GM19372 (cell line): ENCODE results near the gene ANKRD35.
A peak's percentile ranks its signal among the peaks of the same experiment; 100 is the strongest.
"Not testable (repeated sequence)": the region's sequence is repeated elsewhere in the genome, so short reads cannot be mapped to it uniquely, and the experiment has no call there.

Experiments used
- ATAC-seq: cut with Tn5 transposase; IDR thresholded peaks from one replicate; pipeline ENCODE4 v1.9.1; 2021; ENCODE audit warnings: mild to moderate bottlenecking, low read depth, moderate library complexity; ENCODE audit not compliant: unreplicated experiment

The ANKRD35 gene

DNA sequence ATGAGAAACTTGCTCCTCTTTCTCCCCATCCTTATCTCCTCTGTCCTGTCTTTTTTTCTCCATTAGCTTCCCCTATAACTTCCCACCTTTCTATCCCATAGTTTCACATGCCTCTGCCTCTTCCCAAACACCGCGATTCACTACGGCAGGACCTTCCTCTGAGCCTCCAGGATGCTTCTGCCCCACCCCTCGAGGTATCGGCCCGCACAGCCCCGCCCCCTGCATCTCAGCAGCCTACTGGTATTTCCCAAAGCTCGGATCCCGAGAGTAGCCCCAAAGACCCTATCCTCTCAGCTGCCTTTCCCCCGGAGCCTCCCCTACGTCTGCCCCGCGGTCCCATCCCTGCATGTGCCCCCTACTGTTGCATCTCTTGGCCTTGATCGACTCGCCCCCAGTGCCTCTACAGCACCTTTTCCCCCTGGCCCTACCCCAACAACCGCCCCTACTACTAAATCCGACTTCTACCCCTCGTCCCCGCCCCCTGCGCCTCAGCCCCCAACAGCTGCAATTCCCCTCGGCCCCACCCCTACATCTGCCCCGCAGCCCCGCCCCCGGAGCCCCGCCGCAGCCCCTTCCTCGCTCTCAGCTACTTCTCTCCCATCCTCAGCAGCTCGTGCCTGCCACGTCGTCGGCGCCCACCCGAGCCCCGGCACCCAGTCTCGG, 27.3 kb downstream of the ANKRD35 start:
- peak; percentile 22 for ATAC-seq

DNA sequence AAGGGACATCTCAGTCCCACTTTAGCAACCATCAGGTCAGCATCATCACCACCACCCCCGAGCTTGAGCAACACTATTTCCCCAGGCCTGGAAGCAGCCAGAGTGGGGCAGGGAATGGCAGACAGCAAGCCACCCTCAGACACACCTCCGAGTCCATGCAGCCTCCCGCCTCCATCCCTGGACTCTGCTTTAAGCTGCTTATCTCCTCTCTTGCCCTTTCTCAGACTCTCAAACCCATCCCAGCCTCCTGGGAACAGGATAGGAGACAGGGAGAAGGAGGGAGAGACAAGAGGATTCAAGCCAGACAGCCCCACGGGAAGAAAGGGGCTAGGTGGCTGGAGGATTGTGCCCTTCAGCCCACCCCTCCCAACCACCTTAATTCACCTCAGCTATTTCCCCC, 28.5 kb downstream of the ANKRD35 start:
- no peak for ATAC-seq

DNA sequence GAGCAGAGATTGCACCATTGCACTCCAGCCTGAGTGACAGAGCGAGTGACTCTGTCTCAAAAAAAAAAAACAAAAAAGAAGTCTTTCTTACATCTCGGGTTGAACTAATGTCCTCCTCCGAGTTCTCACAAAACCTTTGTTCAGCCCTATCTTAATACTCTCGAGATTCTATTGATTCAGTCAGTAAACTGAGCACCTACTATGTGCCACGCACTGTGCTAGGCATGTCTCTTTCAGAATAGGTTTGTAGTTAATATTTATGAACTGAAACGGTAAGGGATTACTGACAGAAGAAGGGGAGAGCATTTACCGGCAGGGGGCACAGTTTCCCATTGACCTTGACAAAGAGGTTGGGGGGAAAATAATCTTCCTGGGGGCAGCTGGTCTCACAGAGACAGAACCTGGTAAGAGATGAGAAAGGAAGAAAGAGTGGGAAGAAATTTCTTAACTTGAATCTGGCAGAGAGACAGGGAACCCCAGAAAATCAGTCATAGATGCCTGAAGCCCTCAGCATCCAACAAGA, 30.2 kb downstream of the ANKRD35 start:
- no peak for ATAC-seq

DNA sequence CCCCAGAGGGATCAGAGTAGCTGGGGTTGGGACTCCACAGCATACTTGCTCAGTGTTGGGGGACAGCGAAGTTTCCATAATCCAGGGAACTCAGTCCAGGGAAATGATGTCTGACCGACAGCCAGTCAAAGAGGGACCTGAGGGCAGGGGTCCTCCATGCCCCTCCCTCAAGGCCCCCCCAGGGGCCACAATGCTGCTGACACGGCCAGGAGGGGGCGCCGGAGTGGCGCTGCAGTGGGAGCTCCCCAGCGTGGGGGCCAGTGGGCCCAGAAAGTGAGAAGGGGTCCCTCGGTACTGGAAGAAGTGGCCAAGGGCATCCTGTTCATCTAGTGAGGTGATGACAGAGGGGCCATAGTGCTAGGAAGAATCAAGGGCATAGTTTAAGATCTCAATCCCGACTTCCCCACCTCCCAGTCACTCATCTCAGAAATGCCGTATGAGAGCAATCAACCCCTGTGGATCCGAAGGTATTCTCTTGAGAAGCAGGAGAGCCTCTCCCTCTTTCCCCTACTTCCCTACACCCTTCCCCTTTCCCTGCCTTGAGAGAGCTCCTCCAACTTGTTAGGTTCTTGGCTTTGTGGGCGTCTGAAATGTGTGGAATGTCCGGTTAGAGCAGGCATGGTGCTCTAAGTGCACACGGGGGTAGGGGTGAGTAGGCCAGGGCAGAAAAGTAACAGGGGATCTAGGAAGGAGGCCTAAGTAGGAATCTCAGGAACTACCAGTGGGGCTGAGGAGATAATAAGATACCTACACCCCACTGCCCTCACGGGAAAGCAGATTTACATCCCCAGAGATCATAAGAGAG, 36.1 kb downstream of the ANKRD35 start:
- ATAC-seq: no peak

DNA sequence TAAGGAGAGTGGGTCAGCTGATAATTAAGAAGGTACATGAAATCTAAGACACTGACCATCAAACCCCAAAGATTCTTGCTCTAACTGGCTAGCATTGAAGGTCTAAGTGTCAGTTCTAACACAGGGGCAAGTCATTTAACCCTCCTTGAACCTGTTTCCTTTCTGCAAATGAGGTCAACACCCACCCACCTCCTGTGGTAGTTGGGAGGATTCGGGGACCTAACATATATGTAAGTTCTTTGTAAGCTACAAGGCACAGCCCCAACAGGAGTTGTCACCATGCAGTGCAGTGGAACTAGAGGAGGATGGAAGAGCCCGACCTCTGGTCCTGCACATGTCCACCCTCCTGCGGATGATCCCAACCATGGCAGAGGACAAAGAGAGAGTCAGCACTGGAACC, 37.8 kb downstream of the ANKRD35 start:
- no peak for ATAC-seq

DNA sequence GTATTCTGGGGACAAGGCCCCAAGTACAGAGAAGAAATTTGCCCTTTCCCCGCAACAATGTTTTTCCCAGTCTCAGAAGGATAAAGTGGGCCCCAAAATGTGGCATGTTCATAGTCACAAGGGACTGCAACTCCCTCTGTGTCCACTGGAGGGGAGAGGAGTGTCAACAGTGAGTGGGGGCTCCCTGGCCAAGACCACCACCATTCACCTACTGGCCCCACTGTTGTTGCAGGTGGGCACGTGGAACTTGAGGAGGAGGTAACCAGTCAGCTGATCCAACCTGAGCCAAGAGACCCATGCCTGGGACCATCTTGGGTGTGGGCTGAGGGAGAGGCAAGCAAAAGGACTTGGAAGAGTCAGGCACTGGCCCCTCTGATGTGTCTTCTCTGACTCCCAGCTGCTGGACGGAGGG, 39.5 kb downstream of the ANKRD35 start:
- peak; percentile 34 for ATAC-seq

DNA sequence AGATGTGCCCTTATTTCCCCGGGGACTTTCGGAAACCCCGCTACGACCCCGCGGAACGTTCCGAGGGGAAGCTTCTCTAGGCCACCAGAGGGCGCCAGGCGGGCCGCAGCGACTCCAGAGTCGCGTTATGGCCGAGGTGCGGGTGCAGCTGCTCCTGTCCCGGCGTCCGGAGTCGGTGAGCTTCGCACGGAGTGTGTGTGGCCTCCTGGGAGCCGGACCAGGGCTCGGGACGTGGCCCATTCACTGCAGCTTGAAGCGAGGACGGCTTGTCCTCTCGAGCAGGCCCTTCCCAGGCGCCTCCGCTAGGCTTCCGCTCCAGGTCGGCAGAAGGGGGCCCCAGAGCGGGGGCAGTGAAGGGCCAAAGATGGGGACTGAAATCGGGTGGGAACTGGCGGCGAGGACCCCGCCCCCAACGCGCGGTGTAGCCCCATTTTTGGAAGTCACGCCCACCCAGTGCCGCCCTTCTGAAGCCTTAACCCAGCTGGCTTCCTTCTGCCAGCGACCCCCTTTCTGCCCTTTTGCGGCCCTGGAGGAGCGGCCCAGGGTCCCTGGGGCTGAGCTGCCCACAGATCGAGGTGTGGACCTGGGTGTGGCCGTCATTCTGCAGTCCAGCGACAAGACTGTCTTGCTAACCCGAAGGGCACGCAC, 40.0 kb downstream of the ANKRD35 start, which contains the start of gene NUDT17:
Gene NUDT17, plus strand, starts transcription at position 117 of the 648 bp plus-strand sequence. Its CDS starts 11 bp downstream, at position 128.
- ATAC-seq: peak; percentile 63

DNA sequence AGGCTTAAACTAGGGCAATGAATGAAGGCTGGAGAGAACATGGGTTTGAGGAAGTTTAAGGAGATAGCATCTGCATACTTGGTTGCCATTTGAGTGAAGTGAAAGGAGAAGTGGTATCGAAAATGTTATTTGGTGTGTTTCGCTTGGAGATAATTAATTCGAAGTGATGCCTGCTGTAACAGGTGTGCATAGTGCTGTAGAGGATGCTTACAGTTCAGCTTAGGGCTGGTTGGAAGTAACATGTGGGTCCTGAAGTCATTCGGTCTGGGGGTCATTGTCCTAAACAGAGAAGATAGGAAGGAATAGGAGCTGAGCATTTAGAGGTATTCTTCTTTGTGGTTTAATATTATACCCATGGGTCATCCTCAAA, 40.5 kb downstream of the ANKRD35 start:
- ATAC-seq: peak; percentile 51

DNA sequence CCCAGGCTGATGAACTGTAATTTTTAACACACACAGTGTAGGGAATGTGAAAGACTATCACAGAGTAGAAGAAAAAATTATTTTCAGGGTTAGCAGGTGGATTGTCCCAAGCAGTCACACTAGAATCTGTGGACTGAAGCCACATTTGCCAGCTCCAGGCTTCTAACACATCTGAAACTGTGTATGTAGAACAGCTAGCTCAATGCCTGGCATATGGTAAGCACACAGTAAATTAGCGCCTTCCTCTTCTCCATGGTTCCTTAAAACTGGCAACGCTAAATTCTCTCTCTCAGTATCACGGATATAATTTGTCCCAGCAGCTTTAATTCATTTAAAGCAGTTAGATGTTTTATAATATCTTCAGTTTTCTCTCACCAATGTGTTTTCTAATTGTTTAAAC, 42.6 kb downstream of the ANKRD35 start:
- ATAC-seq: no peak

DNA sequence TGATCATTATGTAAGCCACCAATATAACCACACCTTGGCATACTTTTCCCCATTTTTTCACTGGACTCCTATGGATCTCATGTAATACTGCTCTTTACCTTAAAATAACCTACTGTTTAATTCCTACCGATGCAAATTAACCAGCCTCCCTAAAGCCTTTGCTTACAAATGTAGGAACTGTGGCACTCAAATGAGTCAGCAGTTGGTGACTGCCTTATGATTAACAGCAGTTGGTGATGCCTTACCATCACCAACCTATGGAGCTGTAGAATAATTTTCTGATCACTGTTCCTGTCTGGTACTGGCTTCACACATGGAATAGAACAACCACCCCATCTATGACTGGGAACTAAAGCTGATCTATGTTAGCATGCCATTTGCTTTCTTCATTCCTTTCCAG, 48.0 kb downstream of the ANKRD35 start:
- no peak for ATAC-seq

DNA sequence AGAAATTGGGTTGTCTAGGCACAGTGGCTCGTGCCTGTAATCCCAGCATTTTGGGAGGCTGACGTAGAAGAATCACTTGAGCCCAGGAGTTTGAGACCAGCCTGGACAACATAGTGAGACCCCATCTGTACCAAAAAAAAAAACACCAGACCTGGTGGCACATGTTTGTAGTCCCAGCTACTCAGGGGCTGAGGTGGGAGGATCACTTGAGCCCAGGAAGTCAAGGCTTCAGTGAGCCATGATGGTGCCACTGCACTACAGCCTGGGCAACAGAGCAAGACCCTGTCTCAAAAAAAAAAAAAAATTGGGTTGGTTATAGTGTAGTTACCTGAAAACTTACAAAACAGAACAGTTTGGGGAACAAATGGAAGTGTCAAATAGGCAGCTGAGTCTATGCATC, 54.9 kb downstream of the ANKRD35 start:
- not testable (repeated sequence) for ATAC-seq

DNA sequence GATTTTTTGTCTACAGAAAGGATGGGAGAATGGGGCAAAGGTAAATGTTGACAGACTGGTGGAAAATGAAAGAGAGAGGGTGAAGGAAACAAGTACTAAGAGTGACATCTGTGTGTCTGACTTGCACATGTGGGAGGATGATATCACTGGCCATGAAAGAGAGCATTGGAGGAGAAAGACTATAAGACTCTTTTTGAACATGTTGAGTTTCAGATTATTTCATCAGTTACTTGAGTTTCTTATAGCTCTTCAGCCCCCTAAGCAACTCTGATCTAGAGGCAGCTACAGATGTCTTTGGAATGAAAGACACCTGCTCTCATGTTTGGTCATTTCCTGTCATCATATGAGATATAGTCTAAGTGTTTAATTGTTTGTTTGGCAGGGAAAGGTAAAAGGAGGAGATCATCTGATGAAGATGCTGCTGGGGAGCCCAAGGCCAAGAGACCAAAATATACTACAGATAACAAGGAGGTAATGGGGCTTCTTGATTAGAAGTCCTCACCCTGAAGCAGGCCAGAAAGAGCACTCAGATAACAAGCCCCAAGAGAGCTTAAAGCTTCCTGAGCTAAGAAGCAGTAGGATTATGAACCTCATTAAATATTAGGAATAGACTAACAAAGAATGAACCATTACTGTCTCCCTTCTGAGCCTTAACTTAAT, 57.2 kb downstream of the ANKRD35 start:
- ATAC-seq: no peak

DNA sequence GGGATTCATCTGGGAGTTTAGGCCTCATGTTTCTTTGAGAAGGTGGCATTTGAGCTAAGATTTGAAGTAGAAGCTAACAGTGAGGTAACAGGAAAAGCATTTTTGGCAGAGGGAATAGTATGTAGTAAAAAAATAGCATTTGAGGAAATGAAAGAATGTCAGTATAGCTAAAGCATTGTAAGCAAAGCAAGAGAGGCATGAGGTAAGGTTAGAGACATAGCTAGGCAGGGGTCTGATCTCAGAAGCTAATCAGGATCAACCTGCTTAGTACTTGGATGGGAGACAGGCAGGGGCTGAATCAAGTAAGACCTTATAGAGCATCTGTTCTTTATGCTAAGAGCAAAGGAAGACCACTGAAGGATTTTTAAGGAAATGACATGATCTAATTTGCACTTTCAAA, 57.7 kb downstream of the ANKRD35 start:
- no peak for ATAC-seq

DNA sequence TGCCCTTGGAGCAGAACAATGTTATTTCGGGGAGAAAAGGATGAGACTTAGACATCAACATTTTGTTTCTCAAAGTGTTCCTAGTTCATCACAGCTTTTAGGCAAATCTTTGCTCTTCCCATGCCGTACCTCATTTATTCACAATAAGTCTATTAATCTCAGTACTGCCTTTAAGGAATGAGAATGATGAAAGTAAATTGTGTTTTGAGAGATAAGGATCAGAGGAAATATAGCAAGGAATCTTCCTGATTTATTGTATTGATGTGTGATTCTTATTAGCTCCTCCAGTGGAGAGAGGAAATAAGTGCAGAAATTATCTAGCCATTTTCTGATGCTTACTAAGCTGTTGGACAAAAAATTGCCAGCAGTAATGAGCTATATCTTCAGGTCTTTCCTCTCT, 59.6 kb downstream of the ANKRD35 start:
- ATAC-seq: no peak

DNA sequence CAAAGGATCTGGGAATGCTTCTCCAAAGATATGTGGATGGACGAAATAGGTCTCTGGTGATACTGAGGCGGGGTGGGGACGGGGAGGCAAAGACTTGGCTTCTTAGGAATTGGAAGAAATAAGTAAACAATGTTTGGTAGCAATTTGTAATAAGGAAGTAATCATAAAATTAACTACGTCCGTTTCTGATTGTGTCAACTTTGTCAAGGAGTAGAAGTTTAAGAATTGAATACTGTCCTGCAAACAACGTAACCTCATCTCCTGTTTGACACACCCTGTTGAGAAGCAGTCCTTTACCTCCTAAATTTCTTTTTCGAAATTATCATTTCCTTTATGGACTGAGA, 61.2 kb downstream of the ANKRD35 start:
- no peak for ATAC-seq

DNA sequence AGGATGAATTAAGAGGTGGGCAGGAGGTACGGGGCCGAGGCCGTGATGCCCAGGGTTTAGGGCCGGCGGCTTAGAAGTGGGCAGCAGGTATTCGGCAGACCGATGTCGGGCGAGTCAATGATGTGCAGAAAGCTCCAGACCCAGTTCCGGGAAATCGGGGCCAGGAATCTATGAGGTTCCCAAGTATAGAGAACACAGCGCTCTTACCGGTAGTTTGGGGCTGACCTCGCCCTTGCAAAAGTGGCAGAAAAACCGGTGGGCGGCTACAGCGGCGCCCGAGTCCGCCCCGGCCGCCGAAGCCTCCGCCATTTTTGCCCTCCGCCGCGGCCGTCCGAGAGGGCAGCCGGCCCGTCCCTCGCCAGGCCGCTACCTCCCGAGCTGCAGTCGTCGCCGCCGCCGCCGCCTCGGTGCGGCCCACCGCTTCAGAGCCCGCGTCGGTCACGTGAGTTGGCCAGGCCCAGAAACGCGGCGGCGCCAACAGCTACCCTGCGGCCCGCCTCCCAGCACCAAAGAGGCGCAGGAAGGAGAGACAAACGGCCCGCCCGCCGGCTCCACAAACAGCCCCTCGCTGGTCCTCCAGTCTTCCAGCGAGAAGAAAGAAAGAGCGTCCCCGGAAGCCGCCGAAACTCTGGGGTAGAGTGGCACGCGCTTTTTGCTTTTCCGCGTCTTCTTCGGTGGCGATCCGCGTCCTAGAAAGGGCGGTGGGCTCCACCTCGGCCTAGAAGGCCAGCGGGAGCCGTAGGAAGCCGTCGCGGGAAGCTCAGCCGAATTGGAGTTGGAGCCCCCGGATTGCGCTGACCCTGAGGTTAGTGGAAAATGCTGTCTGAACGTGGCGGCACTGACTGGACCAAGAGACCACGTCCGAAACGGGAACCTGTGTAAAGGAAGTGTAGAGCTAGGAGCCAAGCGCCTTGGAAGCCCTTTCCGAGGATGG, 61.8 kb downstream of the ANKRD35 start, which contains the start of the genes POLR3C and RNF115:
Gene POLR3C, plus strand, starts transcription at position 636 of the 934 bp plus-strand sequence. CDS start 1,577 bp downstream, outside the sequence.
Gene RNF115, minus strand, starts transcription at position 531 of the 934 bp plus-strand sequence. Its CDS starts 222 bp downstream, at position 309.
- peak; percentile 85 for ATAC-seq

DNA sequence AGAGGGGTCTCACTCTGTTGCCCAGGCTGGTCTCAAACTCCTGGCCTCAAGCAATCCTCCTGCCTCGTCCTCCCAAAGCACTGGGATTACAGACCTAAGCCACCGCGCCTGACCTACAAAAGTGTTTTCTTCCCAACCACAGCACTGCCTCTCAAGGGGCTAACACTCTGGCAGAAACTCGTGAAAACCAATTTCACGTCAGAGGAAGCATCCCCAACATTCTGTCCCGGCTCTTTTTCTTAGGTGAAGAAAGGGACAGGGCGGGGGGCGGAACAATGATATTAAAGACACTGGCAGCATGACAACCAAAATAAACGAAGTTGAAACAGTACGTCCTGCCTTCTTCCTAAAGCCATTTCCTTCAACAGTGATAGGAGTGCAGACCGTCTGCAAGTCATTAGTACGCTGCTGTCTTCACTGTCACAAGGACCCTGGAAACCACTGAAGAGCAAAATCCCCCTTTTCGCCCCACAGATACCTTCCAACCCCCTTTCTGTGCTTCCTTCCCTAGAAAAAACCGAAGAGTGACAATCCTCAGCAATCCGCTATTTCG, 62.8 kb downstream of the ANKRD35 start:
- ATAC-seq: not testable (repeated sequence)

DNA sequence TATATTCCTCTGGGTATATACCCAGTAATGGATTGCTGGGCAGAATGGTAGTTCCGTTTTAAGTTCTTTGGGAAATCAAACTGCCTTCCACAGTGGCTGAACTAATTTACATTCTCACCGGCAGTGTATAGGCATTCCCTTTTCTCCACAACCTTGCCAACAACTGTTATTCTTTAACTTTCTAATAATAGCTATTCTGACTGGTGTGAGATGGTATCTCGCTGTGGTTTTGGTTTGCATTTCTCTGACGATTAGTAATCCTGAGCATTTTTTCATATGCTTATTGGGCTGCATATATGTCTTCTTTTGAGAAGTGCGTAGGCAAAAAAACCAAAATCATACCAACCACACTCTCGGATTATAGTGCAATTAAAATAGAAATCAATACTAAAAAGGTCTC, 67.6 kb downstream of the ANKRD35 start:
- ATAC-seq: not testable (repeated sequence)
